ENCODE results near the gene INSL3. TPM values are rescaled to one million over a fixed set of nuclear protein-coding genes. Genes with fewer than 3 reads are reported as not detected.

INSL3 gene
- polyA plus RNA-seq, 3 donors, result 0.25 to 1.7 (median 0.64) TPM

DNA sequence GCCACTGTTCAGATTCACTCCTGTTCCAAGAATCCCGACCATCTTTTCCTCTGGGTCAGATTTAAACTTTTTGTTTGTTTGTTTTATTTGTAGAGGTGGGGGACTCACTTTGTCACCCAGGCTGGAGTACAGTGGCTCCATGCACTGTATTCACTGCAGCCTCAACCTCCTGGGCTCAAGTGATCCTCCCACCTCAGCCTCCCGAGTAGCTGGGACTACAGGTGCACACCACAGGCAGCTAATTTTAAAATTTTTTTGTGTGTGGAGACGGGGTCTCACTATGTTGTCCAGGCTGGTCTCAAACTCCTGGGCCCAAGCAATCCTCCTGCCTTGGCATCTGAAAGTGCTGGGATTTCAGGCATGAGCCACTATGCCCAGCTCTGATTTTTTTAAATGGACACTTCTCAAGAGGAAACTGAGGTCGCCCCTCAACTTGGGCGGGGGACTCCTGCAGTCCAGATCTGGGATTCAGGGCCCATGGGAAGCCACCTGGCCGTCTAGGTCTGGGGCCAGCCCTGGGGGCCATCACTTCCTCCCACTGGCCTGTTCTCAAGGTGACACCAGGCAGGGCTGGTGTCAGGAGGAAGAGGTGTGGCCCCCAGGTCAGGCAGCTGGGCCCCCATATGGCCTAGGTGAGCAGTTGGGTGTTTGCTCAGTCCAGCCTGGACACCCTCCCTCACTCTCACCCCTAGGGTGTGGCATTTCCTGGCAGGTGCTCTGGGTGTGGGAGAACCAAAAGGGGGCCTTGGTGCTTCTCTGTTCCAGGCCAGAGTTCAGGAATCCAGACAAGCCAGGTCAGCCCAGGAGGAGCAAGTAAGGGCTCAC lies 25.1 kb downstream of the INSL3 start:
- 90% methylated on average over 3 of the region's 6 CpGs for WGBS (ENCODE audit: insufficient coverage)
- Mint-ChIP-seq H3K27ac (no peak overlapping the region), H3K27me3 (ENCODE audit: low read depth in 3 of 3) (peaks cover 53 to 69% (median 68%) of the 10 kb centered on the region in 3 donors), H3K4me3 (peak overlapping the region in 1 of 2 donors; percentile 57), H3K4me1 (peaks cover 23% of the 10 kb centered on the region), H3K36me3 (no peaks in the 10 kb centered on the region), H3K9me3 (peaks cover 0 to 14% (median 0%) of the 10 kb centered on the region in 7 donors)
- H3K9me3 ChIP-seq (replicated peaks in 1 of 2; ENCODE audit: control insufficient read depth in 1 of 2, insufficient read depth in 1 of 2, low read length in 2 of 2), result no peaks in the 10 kb centered on the region
- intact Hi-C loops (cut with micrococcal nuclease), result no loop called here
- no peak overlapping the region for H3K9ac ChIP-seq (ENCODE audit: insufficient read depth, low read length, poor library complexity, severe bottlenecking)
- DNase-seq, result no peak
- peaks cover 9 to 36% of the 10 kb centered on the region in 2 donors for H3K27me3 ChIP-seq (ENCODE audit: control insufficient read depth in 2 of 2, insufficient read depth in 2 of 2, low read length in 2 of 2)
- H3K36me3 ChIP-seq (replicated peaks in 1 of 2; ENCODE audit: control insufficient read depth in 1 of 2, insufficient read depth in 2 of 2, low read length in 2 of 2), result no peaks in the 10 kb centered on the region
- TF ChIP-seq, protein P1, sequence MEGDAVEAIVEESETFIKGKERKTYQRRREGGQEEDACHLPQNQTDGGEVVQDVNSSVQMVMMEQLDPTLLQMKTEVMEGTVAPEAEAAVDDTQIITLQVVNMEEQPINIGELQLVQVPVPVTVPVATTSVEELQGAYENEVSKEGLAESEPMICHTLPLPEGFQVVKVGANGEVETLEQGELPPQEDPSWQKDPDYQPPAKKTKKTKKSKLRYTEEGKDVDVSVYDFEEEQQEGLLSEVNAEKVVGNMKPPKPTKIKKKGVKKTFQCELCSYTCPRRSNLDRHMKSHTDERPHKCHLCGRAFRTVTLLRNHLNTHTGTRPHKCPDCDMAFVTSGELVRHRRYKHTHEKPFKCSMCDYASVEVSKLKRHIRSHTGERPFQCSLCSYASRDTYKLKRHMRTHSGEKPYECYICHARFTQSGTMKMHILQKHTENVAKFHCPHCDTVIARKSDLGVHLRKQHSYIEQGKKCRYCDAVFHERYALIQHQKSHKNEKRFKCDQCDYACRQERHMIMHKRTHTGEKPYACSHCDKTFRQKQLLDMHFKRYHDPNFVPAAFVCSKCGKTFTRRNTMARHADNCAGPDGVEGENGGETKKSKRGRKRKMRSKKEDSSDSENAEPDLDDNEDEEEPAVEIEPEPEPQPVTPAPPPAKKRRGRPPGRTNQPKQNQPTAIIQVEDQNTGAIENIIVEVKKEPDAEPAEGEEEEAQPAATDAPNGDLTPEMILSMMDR (IDR thresholded peaks at IDR 0.05), result no peak
- peaks cover 10 to 13% of the 10 kb centered on the region in 2 donors for H3K4me1 ChIP-seq (ENCODE audit: control insufficient read depth in 1 of 2, insufficient read depth in 2 of 2, low read length in 2 of 2)
- no peaks in the 10 kb centered on the region for H3K79me2 ChIP-seq (ENCODE audit: insufficient read depth, low read length)
- no peak overlapping the region for H3K4me3 ChIP-seq (replicated peaks in 1 of 3; ENCODE audit: low read depth in 2 of 3, low read length in 3 of 3)
- no peak overlapping the region for H3K4me2 ChIP-seq (replicated peaks; ENCODE audit: extremely low read depth, low read length, poor library complexity, severe bottlenecking)
- H2AFZ ChIP-seq (ENCODE audit: insufficient read depth, low read depth, low read length, poor library complexity, severe bottlenecking), result no peak overlapping the region
- no peaks in the 10 kb centered on the region for H4K20me1 ChIP-seq (ENCODE audit: insufficient read depth, low read length)
- no peak overlapping the region for H3K27ac ChIP-seq (ENCODE audit: low read depth in 1 of 2, low read length in 2 of 2)

DNA sequence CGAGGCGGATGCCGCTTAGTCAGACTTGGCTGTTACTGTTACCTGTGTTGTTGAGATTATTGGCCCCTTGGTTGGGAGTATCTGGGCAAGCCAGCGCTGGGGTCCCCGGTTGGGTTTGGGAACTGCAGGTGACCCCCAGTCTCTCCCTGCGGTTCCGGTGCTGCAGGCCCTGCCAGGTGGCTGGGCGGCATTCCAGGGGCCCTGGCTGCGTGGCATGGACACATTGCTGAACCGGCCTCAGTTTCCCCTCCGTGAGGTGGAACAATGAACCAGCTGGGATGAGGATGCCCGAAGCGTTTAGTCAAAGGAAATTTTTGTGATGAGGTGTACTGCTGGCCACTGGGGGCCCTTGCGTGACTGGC lies 25.8 kb downstream of the INSL3 start:
- intact Hi-C loops (cut with micrococcal nuclease), result no loop called here

More for the DNA sequence above, 25.8 kb downstream of the INSL3 start:
- no peak overlapping the region for H3K27ac Mint-ChIP-seq
- no peaks in the 10 kb centered on the region for H3K36me3 Mint-ChIP-seq
- DNase-seq, result no peak
- no peak overlapping the region for H2AFZ ChIP-seq (ENCODE audit: insufficient read depth, low read depth, low read length, poor library complexity, severe bottlenecking)
- peaks cover 10 to 13% of the 10 kb centered on the region in 2 donors for H3K4me1 ChIP-seq (ENCODE audit: control insufficient read depth in 1 of 2, insufficient read depth in 2 of 2, low read length in 2 of 2)
- peaks cover 23% of the 10 kb centered on the region for H3K4me1 Mint-ChIP-seq
- no peaks in the 10 kb centered on the region for H3K79me2 ChIP-seq (ENCODE audit: insufficient read depth, low read length)
- H3K36me3 ChIP-seq (replicated peaks in 1 of 2; ENCODE audit: control insufficient read depth in 1 of 2, insufficient read depth in 2 of 2, low read length in 2 of 2), result no peaks in the 10 kb centered on the region
- TF ChIP-seq, protein P1 (IDR thresholded peaks at IDR 0.05), result no peak
- peaks cover 9 to 38% of the 10 kb centered on the region in 2 donors for H3K27me3 ChIP-seq (ENCODE audit: control insufficient read depth in 2 of 2, insufficient read depth in 2 of 2, low read length in 2 of 2)
- no peak overlapping the region for H3K9ac ChIP-seq (ENCODE audit: insufficient read depth, low read length, poor library complexity, severe bottlenecking)
- peaks cover 0 to 13% (median 0%) of the 10 kb centered on the region in 7 donors for H3K9me3 Mint-ChIP-seq
- no peaks in the 10 kb centered on the region for H4K20me1 ChIP-seq (ENCODE audit: insufficient read depth, low read length)
- H3K4me3 ChIP-seq (replicated peaks in 1 of 3; ENCODE audit: low read depth in 2 of 3, low read length in 3 of 3), result no peak overlapping the region
- peak overlapping the region in 1 of 2 donors; percentile 57 for H3K4me3 Mint-ChIP-seq
- H3K27ac ChIP-seq (ENCODE audit: low read depth in 1 of 2, low read length in 2 of 2), result no peak overlapping the region
- no peaks in the 10 kb centered on the region for H3K9me3 ChIP-seq (replicated peaks in 1 of 2; ENCODE audit: control insufficient read depth in 1 of 2, insufficient read depth in 1 of 2, low read length in 2 of 2)
- peak overlapping the region; percentile 76 for H3K4me2 ChIP-seq (replicated peaks; ENCODE audit: extremely low read depth, low read length, poor library complexity, severe bottlenecking)
- H3K27me3 Mint-ChIP-seq (ENCODE audit: low read depth in 3 of 3), result peaks cover 57 to 74% (median 71%) of the 10 kb centered on the region in 3 donors
- 56% methylated on average over 8 of the region's 14 CpGs for WGBS (ENCODE audit: insufficient coverage)

Data from CD14-positive monocyte (primary cell).